ENCODE data around the gene PLD6.

GRCh38 chr17:17177176-17177575 is 29.0 kb downstream of the PLD6 start:
- no peak for TF ChIP-seq CTCF (IDR thresholded peaks at IDR 0.05; ENCODE audit: insufficient read depth, low read length, poor library complexity, severe bottlenecking)
- no peak for TF ChIP-seq EZH2phosphoT487 (conservative IDR thresholded peaks at IDR 0.05; ENCODE audit: low read length)
